RWPE2 (cell line): Measurements from ENCODE around the gene MILR1.

Experiments
- ATAC-seq: fragments of 200-7000 bp; cut with Tn5 transposase; 3 replicates; pipeline ENCODE4 v1.9.1; 2021; ENCODE audit warnings: low read depth
- DNase-seq: peaks from one replicate; pipeline ENCODE4 v3.0.0-alpha.2; 2020; ENCODE audit warnings: low spot score
- H3K27ac ChIP-seq: fragments of 450-650 bp; 2 replicates; pipeline ENCODE4 v1.5.1; 2017; ENCODE audit warnings: mild to moderate bottlenecking; ENCODE audit not compliant: poor library complexity, severe bottlenecking
- H3K27me3 ChIP-seq: fragments of 250-450 bp; sonication (Bioruptor Pico); 2 replicates; pipeline ENCODE4 v1.5.1; 2021; ENCODE audit warnings: mild to moderate bottlenecking, moderate library complexity; ENCODE audit not compliant: insufficient read depth, poor library complexity, severe bottlenecking
- H3K36me3 ChIP-seq: fragments of 250-450 bp; sonication (Bioruptor Pico); 2 replicates; pipeline ENCODE4 v1.5.1; 2020; ENCODE audit warnings: low read depth, mild to moderate bottlenecking, moderate library complexity
- H3K4me1 ChIP-seq: fragments of 250-450 bp; sonication (Bioruptor Pico); 2 replicates; pipeline ENCODE4 v1.5.1; 2021; ENCODE audit warnings: mild to moderate bottlenecking, moderate library complexity; ENCODE audit not compliant: insufficient read depth, poor library complexity, severe bottlenecking
- H3K4me3 ChIP-seq: fragments of 250-450 bp; sonication (Bioruptor Pico); 2 replicates; pipeline ENCODE4 v1.5.1; 2021; ENCODE audit warnings: mild to moderate bottlenecking, moderate library complexity; ENCODE audit not compliant: severe bottlenecking
- H3K9me3 ChIP-seq: fragments of 250-450 bp; sonication (Bioruptor Pico); 2 replicates; pipeline ENCODE4 v1.5.1; 2021; ENCODE audit warnings: mild to moderate bottlenecking, moderate library complexity; ENCODE audit not compliant: severe bottlenecking
- TF ChIP-seq, protein P1 (sequence below): fragments of 450-650 bp; IDR thresholded peaks from one replicate; pipeline ENCODE4 v1.5.1; 2017; ENCODE audit warnings: mild to moderate bottlenecking, moderate library complexity; ENCODE audit not compliant: poor library complexity, severe bottlenecking

Gene MILR1

DNA sequence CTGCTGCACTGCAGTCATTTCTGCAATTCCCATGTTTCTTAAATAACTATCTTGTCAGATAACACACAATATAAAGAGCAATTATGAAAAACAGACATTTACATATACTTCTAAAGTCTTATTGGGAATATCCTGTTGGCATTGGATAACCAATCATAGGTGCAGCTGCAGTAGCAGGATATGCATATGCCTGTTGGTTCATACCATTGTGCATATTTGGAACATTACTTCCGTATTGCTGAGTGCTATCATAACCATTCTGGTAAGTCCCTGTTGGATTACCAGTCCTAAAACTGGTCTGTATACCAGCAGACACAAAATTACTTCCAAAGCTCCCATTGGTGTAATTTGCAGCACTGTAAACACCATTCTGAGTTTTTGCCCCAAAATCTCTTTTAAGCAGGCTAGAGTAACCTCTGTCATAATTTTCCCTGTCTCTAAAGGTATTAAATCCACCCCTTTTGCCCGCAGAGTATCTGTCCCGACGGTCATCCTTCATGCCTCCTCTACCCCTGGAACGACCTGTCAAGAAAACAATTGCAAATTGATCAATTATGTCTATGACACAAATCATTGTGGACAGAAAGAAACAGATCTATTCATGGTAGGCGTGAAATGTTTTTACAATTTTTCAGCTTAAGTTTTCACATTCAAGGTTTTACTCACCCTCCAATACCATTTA is 51.0 kb downstream of the MILR1 start:
- Histone ChIP-seq H3K4me1 (peaks cover 36% of the 10 kb centered on the region), H3K9me3 (no peaks in the 10 kb centered on the region), H3K4me3 (no peak overlapping the region), H3K36me3 (peaks cover 78% of the 10 kb centered on the region), H3K27ac (peak overlapping the region; percentile 86), H3K27me3 (no peaks in the 10 kb centered on the region)
- TF ChIP-seq, protein P1, sequence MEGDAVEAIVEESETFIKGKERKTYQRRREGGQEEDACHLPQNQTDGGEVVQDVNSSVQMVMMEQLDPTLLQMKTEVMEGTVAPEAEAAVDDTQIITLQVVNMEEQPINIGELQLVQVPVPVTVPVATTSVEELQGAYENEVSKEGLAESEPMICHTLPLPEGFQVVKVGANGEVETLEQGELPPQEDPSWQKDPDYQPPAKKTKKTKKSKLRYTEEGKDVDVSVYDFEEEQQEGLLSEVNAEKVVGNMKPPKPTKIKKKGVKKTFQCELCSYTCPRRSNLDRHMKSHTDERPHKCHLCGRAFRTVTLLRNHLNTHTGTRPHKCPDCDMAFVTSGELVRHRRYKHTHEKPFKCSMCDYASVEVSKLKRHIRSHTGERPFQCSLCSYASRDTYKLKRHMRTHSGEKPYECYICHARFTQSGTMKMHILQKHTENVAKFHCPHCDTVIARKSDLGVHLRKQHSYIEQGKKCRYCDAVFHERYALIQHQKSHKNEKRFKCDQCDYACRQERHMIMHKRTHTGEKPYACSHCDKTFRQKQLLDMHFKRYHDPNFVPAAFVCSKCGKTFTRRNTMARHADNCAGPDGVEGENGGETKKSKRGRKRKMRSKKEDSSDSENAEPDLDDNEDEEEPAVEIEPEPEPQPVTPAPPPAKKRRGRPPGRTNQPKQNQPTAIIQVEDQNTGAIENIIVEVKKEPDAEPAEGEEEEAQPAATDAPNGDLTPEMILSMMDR = no peak
- no peak for DNase-seq
- no peak for ATAC-seq

DNA sequence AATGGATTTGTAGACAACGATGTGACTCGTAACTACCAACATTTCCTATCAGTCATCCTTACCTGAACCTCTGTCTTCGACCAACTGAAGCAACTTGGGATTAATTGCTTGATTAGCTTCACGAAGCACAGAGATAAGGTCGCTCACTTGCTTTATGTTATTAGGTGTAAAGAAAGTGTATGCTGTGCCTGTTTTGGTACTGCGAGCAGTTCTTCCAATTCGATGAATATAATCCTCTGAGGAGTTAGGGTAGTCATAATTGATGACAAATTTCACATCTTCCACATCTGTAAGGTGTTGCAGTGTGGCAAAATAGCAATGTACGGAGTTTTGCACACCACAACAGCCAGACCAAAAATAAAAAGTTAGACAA is 51.6 kb downstream of the MILR1 start:
- Histone ChIP-seq H3K27ac (peak overlapping the region; percentile 13), H3K4me1 (peaks cover 32% of the 10 kb centered on the region), H3K9me3 (no peaks in the 10 kb centered on the region), H3K36me3 (peaks cover 83% of the 10 kb centered on the region), H3K27me3 (no peaks in the 10 kb centered on the region), H3K4me3 (no peak overlapping the region)
- TF ChIP-seq, protein P1 = no peak
- DNase-seq = no peak
- no peak for ATAC-seq

DNA sequence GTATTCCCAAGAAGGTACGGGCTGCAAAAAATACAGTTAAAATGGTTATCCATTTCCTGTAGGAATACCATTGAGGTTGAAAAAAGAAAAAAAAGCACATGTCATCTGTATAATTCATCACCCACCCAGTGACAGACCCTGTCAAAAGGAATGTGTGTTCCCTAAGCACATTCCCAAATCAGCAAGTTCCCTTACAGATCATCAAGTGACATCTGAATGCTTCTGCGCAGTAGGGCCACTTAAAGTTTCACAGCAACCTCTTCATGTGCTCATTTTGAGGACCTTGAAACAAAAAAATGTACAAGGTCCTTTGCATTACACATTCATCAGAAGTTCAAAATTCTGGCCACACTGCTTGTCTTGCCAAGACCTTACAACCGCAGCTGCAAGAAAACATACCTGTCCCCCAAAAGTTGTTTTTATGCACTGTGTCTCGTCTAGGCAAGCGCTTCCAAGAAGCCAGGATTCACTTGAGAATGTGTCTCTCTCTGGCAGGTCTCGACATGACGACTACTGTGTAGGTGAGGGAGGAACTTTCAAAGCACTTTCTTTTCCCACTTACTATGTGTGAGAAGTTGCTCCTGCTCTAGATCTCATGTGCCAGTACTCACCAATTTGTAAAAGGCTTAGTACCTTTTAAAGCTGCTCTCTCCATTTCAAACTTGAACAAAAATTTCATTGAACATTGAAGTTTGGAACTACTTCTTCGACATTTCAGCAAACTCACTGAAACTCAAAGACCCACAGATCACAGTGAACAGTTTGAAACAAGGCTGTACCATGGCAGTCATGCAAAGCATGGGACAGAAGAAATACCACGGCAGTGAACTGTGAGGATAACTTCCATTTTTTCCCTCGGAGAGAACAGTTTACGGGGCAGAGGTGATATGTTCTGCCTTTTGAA is 52.2 kb downstream of the MILR1 start:
- Histone ChIP-seq H3K27ac (peak overlapping the region; percentile 13), H3K4me3 (no peak overlapping the region), H3K27me3 (no peaks in the 10 kb centered on the region), H3K36me3 (peaks cover 86% of the 10 kb centered on the region), H3K4me1 (peaks cover 28% of the 10 kb centered on the region), H3K9me3 (no peaks in the 10 kb centered on the region)
- ATAC-seq = no peak
- no peak for DNase-seq
- TF ChIP-seq, protein P1 = no peak

DNA sequence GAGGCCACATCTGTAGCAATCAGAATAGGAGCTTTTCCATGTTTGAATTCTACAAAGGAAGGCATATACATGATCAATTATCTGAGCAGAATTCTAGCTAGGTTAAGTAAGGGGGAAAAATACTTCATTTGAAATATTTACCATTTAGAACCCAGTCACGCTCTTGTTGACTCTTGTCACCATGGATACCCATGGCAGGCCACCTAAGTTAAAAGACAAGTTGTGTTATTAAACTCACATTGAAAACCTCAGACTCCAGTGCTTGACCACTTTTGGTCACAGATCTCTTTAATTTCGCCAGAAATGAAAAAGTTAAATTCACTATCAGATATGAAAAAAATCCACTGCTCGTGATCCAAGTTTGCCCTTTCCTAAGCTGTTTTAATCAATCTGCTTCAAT is 53.1 kb downstream of the MILR1 start:
- Histone ChIP-seq H3K36me3 (peaks cover 86% of the 10 kb centered on the region), H3K27ac (peak overlapping the region; percentile 13), H3K9me3 (no peaks in the 10 kb centered on the region), H3K4me3 (no peak overlapping the region), H3K4me1 (peaks cover 28% of the 10 kb centered on the region), H3K27me3 (no peaks in the 10 kb centered on the region)
- ATAC-seq = no peak
- TF ChIP-seq, protein P1 = no peak
- no peak for DNase-seq
